HEK293 (cell line): ENCODE data around the gene RAET1L.

ENCODE experiments used
- HOXA7 ChIP-seq: sonication (generic); formaldehyde crosslinking; IDR thresholded peaks from 2 replicates; pipeline ENCODE4 v1.8.1; 2022; ENCODE audit warnings: missing genetic modification reagents, borderline replicate concordance
- KLF1 ChIP-seq: fragments of 450-650 bp; formaldehyde crosslinking; IDR thresholded peaks from 2 replicates; pipeline ENCODE4 v1.5.1; 2016; ENCODE audit warnings: missing biosample characterization, missing genetic modification characterization
- KLF9 ChIP-seq: fragments of 450-650 bp; formaldehyde crosslinking; IDR thresholded peaks from 2 replicates; pipeline ENCODE4 v1.5.1; 2016; ENCODE audit warnings: missing biosample characterization, missing genetic modification characterization, low read depth
- MEIS1 ChIP-seq: sonication (generic); formaldehyde crosslinking; IDR thresholded peaks from 2 replicates; pipeline ENCODE4 v1.8.1; 2022; ENCODE audit warnings: missing genetic modification reagents, mild to moderate bottlenecking, borderline replicate concordance
- OSR2 ChIP-seq: fragments of 450-650 bp; formaldehyde crosslinking; IDR thresholded peaks from 2 replicates; pipeline ENCODE4 v1.5.1; 2016; ENCODE audit warnings: missing biosample characterization, missing genetic modification characterization
- SCRT1 ChIP-seq: fragments of 450-650 bp; formaldehyde crosslinking; IDR thresholded peaks from 2 replicates; pipeline ENCODE4 v1.5.1; 2016; ENCODE audit warnings: missing biosample characterization, missing genetic modification characterization, borderline replicate concordance
- SP3 ChIP-seq: fragments of 450-650 bp; formaldehyde crosslinking; IDR thresholded peaks from 2 replicates; pipeline ENCODE4 v1.5.1; 2016; ENCODE audit warnings: missing biosample characterization, missing genetic modification characterization
- ZBTB20 ChIP-seq: fragments of 450-650 bp; formaldehyde crosslinking; IDR thresholded peaks from 2 replicates; pipeline ENCODE4 v1.5.1; 2016; ENCODE audit warnings: missing biosample characterization, missing genetic modification characterization
- ZNF114 ChIP-seq: fragments of 450-650 bp; formaldehyde crosslinking; IDR thresholded peaks from 2 replicates; pipeline ENCODE4 v1.5.0; 2017; ENCODE audit warnings: missing biosample characterization, missing genetic modification characterization
- ZNF174 ChIP-seq: fragments of 450-650 bp; formaldehyde crosslinking; IDR thresholded peaks from 2 replicates; pipeline ENCODE4 v1.5.0; 2017; ENCODE audit warnings: missing biosample characterization, mild to moderate bottlenecking, missing genetic modification characterization
- ZNF202 ChIP-seq: fragments of 450-650 bp; formaldehyde crosslinking; IDR thresholded peaks from 2 replicates; pipeline ENCODE4 v1.5.1; 2016; ENCODE audit warnings: missing biosample characterization, missing genetic modification characterization, borderline replicate concordance
- ZNF223 ChIP-seq: fragments of 450-650 bp; formaldehyde crosslinking; IDR thresholded peaks from 2 replicates; pipeline ENCODE4 v1.5.1; 2016; ENCODE audit warnings: missing biosample characterization, missing genetic modification characterization
- ZNF391 ChIP-seq: fragments of 450-650 bp; formaldehyde crosslinking; IDR thresholded peaks from 2 replicates; pipeline ENCODE4 v1.5.1; 2016; ENCODE audit warnings: low read depth, missing biosample characterization, missing genetic modification characterization, borderline replicate concordance
- ZNF529 ChIP-seq: fragments of 450-650 bp; formaldehyde crosslinking; IDR thresholded peaks from 2 replicates; pipeline ENCODE4 v1.5.1; 2017; ENCODE audit warnings: missing genetic modification characterization, missing biosample characterization; ENCODE audit not compliant: insufficient replicate concordance
- ZNF600 ChIP-seq: fragments of 450-650 bp; formaldehyde crosslinking; IDR thresholded peaks from 2 replicates; pipeline ENCODE4 v1.5.1; 2016; ENCODE audit warnings: missing biosample characterization, missing genetic modification characterization
- ZNF670 ChIP-seq: fragments of 450-650 bp; formaldehyde crosslinking; IDR thresholded peaks from 2 replicates; pipeline ENCODE4 v1.5.1; 2016; ENCODE audit warnings: missing biosample characterization, missing genetic modification characterization, low read depth
- TF ChIP-seq, protein P1 (sequence below): fragments of 450-650 bp; formaldehyde crosslinking; IDR thresholded peaks from 2 replicates; pipeline ENCODE4 v1.5.1; 2016; ENCODE audit warnings: missing biosample characterization, missing genetic modification characterization
- TF ChIP-seq, protein P2 (sequence below): fragments of 450-650 bp; formaldehyde crosslinking; IDR thresholded peaks from 2 replicates; pipeline ENCODE4 v1.5.1; 2016; ENCODE audit warnings: missing biosample characterization, missing genetic modification characterization
- TF ChIP-seq, protein P3 (sequence below): fragments of 450-650 bp; formaldehyde crosslinking; IDR thresholded peaks from 2 replicates; pipeline ENCODE4 v1.5.1; 2016; ENCODE audit warnings: missing biosample characterization, missing genetic modification characterization
- TF ChIP-seq, protein P4 (sequence below): fragments of 450-650 bp; formaldehyde crosslinking; IDR thresholded peaks from 2 replicates; pipeline ENCODE4 v1.5.1; 2017; ENCODE audit warnings: missing biosample characterization, missing genetic modification characterization
- TF ChIP-seq, protein P5 (sequence below): fragments of 450-650 bp; formaldehyde crosslinking; IDR thresholded peaks from 2 replicates; pipeline ENCODE4 v1.5.1; 2016; ENCODE audit warnings: missing biosample characterization, missing genetic modification characterization
- TF ChIP-seq, protein P6 (sequence below): sonication (generic); formaldehyde crosslinking; IDR thresholded peaks from 2 replicates; pipeline ENCODE4 v1.8.1; 2022; ENCODE audit warnings: mild to moderate bottlenecking, moderate library complexity, missing genetic modification reagents
- TF ChIP-seq, protein P7 (sequence below): fragments of 450-650 bp; formaldehyde crosslinking; IDR thresholded peaks from 2 replicates; pipeline ENCODE4 v1.5.1; 2016; ENCODE audit warnings: missing biosample characterization, missing genetic modification characterization, low read depth

The RAET1L gene

DNA sequence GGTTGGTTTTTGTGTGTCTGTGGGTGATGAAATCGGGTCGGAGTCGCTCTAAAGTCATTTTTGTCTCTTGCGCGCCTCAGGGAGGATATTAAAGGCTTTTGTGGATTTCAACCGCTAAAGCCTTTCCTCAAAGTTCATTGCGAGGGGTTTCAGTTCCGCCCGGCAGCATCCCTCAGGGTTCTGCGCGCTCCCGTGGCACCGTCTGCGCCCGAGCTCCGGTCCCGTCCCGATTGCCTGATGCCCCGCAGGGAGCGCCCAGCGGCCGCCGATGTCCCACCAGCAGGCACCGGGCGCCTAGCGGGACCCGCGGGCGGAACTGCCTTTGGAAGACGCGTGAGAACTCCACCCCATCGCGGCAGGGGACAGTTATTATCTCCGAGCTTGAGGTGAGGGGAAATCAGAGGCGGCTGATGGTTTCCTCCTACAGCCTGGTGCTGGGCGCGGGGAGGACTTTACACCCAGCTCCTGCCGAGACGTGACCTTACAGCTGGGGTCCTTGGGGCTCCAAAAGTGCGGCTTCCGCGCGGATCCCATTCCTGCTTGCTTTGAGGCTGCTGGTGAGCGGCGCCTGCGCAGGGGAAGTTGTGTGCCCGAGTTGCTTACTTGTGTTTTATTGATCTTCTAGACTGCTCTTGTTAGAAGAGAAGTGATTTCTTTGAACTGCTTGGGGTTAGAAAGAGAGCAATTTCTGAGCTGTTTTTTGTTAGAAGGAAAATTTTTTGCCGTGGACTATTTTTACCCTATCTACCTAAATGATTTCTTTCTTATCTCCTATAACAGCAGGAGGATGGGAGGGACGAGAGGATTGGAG lies 34.5 kb downstream of the RAET1L start (continued):
- no peak for TF ChIP-seq ZNF670 (tag by site-specific recombination)
- no peak for TF ChIP-seq KLF9 (tag by site-specific recombination)
- TF ChIP-seq, protein P1, sequence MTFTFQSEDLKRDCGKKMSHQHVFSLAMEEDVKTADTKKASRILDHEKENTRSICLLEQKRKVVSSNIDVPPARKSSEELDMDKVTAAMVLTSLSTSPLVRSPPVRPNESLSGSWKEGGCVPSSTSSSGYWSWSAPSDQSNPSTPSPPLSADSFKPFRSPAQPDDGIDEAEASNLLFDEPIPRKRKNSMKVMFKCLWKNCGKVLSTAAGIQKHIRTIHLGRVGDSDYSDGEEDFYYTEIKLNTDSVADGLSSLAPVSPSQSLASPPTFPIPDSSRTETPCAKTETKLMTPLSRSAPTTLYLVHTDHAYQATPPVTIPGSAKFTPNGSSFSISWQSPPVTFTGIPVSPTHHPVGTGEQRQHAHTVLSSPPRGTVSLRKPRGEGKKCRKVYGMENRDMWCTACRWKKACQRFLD (tag by site-specific recombination) = no peak
- TF ChIP-seq, protein P2, sequence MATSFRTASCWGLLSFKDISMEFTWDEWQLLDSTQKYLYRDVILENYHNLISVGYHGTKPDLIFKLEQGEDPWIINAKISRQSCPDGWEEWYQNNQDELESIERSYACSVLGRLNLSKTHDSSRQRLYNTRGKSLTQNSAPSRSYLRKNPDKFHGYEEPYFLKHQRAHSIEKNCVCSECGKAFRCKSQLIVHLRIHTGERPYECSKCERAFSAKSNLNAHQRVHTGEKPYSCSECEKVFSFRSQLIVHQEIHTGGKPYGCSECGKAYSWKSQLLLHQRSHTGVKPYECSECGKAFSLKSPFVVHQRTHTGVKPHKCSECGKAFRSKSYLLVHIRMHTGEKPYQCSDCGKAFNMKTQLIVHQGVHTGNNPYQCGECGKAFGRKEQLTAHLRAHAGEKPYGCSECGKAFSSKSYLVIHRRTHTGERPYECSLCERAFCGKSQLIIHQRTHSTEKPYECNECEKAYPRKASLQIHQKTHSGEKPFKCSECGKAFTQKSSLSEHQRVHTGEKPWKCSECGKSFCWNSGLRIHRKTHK = no peak
- TF ChIP-seq, protein P3, sequence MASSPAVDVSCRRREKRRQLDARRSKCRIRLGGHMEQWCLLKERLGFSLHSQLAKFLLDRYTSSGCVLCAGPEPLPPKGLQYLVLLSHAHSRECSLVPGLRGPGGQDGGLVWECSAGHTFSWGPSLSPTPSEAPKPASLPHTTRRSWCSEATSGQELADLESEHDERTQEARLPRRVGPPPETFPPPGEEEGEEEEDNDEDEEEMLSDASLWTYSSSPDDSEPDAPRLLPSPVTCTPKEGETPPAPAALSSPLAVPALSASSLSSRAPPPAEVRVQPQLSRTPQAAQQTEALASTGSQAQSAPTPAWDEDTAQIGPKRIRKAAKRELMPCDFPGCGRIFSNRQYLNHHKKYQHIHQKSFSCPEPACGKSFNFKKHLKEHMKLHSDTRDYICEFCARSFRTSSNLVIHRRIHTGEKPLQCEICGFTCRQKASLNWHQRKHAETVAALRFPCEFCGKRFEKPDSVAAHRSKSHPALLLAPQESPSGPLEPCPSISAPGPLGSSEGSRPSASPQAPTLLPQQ (tag by site-specific recombination) = peak; percentile 47; the same call in 1 of the 2 replicates
- TF ChIP-seq, protein P4, sequence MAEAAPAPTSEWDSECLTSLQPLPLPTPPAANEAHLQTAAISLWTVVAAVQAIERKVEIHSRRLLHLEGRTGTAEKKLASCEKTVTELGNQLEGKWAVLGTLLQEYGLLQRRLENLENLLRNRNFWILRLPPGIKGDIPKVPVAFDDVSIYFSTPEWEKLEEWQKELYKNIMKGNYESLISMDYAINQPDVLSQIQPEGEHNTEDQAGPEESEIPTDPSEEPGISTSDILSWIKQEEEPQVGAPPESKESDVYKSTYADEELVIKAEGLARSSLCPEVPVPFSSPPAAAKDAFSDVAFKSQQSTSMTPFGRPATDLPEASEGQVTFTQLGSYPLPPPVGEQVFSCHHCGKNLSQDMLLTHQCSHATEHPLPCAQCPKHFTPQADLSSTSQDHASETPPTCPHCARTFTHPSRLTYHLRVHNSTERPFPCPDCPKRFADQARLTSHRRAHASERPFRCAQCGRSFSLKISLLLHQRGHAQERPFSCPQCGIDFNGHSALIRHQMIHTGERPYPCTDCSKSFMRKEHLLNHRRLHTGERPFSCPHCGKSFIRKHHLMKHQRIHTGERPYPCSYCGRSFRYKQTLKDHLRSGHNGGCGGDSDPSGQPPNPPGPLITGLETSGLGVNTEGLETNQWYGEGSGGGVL = peak; percentile 36; the same call in 1 of the 2 replicates
- TF ChIP-seq ZNF391 = 0 out of 2 replicates have a peak, but pooled peaks have one; percentile 33
- no peak for TF ChIP-seq ZNF529 (tag by site-specific recombination)
- TF ChIP-seq, protein P5, sequence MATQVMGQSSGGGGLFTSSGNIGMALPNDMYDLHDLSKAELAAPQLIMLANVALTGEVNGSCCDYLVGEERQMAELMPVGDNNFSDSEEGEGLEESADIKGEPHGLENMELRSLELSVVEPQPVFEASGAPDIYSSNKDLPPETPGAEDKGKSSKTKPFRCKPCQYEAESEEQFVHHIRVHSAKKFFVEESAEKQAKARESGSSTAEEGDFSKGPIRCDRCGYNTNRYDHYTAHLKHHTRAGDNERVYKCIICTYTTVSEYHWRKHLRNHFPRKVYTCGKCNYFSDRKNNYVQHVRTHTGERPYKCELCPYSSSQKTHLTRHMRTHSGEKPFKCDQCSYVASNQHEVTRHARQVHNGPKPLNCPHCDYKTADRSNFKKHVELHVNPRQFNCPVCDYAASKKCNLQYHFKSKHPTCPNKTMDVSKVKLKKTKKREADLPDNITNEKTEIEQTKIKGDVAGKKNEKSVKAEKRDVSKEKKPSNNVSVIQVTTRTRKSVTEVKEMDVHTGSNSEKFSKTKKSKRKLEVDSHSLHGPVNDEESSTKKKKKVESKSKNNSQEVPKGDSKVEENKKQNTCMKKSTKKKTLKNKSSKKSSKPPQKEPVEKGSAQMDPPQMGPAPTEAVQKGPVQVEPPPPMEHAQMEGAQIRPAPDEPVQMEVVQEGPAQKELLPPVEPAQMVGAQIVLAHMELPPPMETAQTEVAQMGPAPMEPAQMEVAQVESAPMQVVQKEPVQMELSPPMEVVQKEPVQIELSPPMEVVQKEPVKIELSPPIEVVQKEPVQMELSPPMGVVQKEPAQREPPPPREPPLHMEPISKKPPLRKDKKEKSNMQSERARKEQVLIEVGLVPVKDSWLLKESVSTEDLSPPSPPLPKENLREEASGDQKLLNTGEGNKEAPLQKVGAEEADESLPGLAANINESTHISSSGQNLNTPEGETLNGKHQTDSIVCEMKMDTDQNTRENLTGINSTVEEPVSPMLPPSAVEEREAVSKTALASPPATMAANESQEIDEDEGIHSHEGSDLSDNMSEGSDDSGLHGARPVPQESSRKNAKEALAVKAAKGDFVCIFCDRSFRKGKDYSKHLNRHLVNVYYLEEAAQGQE = no peak
- TF ChIP-seq ZNF114 (tag by site-specific recombination) = no peak
- TF ChIP-seq HOXA7 (CRISPR knock-in tag) = no peak
- no peak for TF ChIP-seq KLF1
- TF ChIP-seq SP3 (tag by site-specific recombination) = 0 out of 2 replicates have a peak, but pooled peaks have one; percentile 7
- TF ChIP-seq MEIS1 (CRISPR knock-in tag) = no peak
- no peak for TF ChIP-seq ZNF174
- no peak for TF ChIP-seq SCRT1 (tag by site-specific recombination)
- no peak for TF ChIP-seq ZNF202 (tag by site-specific recombination)
- no peak for TF ChIP-seq OSR2 (tag by site-specific recombination)
- peak; percentile 61; the same call in 1 of the 2 replicates for TF ChIP-seq ZNF600 (tag by site-specific recombination)
- TF ChIP-seq, protein P6, sequence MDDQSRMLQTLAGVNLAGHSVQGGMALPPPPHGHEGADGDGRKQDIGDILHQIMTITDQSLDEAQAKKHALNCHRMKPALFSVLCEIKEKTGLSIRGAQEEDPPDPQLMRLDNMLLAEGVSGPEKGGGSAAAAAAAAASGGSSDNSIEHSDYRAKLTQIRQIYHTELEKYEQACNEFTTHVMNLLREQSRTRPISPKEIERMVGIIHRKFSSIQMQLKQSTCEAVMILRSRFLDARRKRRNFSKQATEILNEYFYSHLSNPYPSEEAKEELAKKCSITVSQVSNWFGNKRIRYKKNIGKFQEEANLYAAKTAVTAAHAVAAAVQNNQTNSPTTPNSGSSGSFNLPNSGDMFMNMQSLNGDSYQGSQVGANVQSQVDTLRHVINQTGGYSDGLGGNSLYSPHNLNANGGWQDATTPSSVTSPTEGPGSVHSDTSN = peak; percentile 73; the same call in 1 of the 2 replicates
- no peak for TF ChIP-seq ZNF223 (tag by site-specific recombination)
- TF ChIP-seq, protein P7, sequence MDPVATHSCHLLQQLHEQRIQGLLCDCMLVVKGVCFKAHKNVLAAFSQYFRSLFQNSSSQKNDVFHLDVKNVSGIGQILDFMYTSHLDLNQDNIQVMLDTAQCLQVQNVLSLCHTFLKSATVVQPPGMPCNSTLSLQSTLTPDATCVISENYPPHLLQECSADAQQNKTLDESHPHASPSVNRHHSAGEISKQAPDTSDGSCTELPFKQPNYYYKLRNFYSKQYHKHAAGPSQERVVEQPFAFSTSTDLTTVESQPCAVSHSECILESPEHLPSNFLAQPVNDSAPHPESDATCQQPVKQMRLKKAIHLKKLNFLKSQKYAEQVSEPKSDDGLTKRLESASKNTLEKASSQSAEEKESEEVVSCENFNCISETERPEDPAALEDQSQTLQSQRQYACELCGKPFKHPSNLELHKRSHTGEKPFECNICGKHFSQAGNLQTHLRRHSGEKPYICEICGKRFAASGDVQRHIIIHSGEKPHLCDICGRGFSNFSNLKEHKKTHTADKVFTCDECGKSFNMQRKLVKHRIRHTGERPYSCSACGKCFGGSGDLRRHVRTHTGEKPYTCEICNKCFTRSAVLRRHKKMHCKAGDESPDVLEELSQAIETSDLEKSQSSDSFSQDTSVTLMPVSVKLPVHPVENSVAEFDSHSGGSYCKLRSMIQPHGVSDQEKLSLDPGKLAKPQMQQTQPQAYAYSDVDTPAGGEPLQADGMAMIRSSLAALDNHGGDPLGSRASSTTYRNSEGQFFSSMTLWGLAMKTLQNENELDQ (tag by site-specific recombination) = no peak
- TF ChIP-seq ZBTB20 (tag by site-specific recombination) = peak; percentile 42; the same call in 1 of the 2 replicates
